Fibroblast of gingiva (primary cell): ENCODE results near the gene ELP4.
A peak's percentile ranks its signal among the peaks of the same experiment; 100 is the strongest.
"Not testable (repeated sequence)": the region's sequence is repeated elsewhere in the genome, so short reads cannot be mapped to it uniquely, and the experiment has no call there.

Experiments
- DNase-seq: peaks from one replicate; pipeline ENCODE4 v3.0.0-alpha.2; 2011; ENCODE audit warnings: low read depth

Gene ELP4

DNA sequence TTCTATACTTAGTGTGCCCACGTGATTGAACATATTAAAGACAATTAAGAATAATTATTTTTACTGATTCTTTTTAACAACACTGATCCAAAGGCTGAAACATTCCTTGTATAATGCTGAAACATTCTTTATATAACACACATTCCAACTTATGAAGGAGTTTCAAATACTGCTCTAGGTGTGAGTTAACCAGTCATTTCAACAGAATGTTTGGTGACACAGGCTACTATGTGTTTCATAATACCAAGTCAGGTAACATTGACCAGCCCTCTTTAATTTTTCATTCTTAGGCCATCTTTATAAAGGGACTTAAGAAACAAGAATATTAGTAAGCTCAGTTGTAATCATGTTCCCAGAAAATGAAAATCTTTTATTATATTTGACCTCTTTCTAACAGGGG is 136.6 kb downstream of the ELP4 start:
- no peak for DNase-seq

DNA sequence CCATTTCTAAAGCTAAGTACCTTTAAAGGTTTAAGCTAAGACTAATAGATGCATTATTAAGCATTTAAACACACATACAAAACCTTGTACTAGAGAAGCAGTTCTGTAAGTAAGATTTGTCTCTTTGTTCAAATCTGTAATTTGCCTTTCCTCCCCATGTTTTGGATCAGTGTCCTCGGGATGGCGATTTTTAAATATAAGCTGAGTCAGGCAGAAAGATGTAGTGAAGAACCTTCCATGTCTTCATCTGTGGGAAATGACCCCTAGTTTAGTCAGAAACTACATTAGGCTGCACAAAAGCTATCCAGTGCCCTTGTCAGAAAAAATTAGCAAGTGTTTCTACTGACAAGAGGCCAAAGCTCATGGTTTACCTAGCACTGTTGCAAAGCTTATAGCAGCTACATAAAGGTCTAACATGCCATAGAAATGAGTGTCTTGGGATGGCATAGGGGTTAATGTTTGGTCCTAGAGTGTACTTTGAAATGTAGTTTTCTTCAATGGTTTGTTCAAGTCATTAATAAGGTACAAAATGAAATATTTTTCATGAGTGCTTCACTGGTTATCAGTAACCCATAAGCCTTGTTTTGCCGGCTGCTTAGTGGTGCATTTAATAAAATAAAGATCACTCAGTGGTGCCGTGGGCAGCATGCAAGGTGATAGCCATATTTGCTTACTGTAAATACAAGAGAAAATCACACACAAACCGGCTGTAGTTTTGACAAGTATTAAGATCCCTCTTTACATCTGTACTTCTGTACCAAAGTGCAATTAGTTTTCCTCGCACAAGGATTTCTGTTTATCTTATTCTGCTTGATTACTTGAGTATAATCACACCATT is 139.8 kb downstream of the ELP4 start:
- DNase-seq: no peak

DNA sequence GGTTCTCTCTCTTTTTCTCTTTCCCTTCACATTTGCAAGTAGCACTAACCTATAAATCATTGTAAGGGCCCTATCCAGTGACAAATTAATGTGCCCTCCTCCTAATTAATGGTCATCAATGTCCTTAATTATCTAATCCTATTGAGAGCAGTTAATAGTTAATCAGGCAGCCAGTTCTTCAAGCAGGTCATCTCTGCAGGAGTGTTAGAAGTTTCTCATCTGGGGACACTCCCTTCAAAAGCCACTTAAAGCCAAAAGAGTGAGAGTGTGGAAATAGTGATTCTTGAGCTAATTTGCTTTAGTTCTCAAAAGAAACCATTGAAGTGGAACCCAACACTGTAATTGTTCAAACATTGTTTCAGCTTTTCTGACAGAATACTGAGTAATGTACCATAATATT is 141.6 kb downstream of the ELP4 start:
- DNase-seq: no peak

DNA sequence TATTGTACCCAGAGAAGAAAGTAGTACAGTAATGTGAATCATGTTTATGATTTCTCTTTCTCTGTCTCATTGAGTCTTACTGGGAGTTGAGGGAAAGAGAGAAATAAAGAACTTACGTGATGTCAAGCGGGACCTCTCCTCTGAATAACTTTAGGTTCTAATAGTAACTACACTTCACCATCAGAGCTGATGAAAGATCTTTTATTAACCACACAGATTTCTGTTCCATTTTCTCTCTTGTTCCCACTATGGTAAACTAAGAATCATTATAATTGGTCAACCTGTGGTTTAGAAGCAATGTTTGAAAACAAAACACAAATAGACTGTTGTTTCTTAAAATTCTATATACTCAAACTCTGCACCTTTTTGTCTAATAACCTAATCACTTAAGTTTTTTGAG is 142.3 kb downstream of the ELP4 start:
- no peak for DNase-seq

DNA sequence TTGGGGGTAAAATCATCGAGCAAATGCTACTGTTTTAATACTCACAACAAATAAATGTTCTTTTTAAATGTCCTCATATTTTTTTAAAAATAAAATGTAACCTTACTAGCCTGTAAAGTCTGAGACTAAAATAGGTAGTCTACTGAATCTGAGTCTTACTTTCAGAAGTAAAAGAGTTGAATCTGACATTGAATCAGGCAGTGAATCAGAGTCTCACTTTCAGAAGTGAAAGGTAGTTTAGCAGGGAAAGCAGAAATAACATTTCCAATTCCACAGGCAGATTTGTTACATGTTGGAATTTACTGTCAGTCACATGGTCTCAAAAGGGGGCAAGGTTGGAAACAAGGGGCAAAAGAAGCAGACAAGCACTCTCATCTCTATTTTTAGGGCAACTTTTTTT is 143.0 kb downstream of the ELP4 start:
- no peak for DNase-seq

DNA sequence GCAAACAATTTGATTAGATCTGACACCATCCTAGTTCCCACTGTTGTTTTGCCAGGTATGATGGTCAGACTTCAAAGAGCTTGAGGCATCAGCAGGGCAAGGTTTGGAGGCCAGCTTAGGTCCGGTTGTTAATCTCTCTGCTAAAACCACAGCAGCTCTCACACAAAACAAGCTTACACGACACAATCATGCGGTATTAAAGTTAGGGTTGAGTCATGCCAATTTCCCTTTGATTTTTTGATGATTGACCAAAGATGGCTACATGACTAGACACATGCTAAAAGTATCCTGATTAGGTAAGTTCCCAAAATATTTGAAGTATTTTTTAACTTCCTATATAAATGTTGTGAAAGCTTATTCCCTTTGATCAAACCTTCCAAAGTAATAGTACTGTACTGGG is 145.9 kb downstream of the ELP4 start:
- DNase-seq: peak; percentile 2

DNA sequence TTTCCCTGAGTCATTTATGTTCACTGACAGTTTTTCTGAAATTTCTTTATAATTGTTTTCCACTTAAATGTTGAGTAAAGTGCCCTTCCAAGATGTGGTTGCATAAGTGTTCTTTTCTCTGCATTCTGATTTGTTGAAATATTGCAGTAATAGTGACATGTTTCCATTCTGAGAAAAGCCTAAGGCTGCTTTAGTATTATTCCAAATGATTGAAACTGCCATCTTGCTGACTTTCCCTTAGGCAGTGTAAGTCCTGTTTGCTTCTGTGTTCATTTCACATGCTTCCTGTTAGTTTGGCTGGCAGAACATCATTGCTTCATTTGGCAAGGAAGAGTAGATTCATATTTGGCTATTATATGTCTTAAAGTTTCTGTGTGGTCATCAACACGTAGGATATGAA is 146.5 kb downstream of the ELP4 start:
- DNase-seq: peak; percentile 57

DNA sequence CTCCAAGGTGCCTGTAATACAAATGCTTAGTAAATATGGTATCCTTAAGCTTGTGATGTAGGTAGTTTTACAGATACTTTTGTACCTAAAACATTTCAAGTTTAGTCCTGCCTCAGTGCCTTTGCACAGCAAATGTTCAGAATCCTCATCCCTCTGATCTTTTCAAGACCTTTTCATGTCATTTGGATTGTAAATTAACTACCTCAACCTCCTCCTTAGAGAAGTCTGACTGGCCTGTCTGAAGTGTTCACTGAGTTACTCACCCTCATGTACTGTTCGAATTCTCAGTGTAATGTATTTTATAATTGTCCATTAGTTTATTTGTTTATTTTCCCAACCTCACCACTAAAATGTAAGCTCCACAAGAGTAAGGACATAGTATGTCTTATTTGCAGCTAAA is 147.5 kb downstream of the ELP4 start:
- no peak for DNase-seq

DNA sequence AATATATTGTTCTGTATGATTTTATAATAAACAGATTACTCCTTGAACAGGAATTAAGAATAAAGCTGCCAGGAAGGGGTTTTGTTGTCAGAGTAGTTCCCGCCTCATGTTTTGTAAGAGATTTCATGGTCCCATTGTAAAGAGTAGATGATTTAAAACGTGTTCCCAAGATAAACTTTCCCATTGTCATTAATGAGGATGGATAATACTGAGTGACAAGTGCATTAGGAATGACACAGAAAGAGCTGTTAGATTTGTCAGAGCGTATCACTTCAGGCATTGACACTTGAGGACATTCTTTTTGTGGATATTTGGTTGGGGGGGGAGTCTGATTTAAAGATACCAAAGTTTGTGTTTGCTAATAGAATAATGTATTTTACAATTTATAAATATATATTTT is 154.6 kb downstream of the ELP4 start:
- no peak for DNase-seq

DNA sequence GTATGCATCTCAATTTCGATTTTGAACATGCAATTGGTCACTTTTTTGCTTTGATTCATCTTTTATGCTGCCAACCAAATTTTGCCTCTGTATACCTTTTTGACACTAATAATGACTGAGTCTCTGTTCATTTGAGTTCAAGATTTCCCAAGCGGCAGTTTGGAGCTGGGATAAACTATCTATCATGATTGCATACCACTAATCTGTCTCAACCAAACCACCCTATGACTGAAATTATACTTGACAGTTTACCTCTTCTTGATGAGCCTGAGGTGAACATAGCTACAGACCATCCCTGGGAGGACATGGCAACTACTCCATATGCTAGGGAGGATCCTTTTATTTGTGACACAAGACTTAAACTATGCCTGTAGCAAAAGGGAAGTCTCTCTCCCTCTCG is 155.4 kb downstream of the ELP4 start:
- no peak for DNase-seq

DNA sequence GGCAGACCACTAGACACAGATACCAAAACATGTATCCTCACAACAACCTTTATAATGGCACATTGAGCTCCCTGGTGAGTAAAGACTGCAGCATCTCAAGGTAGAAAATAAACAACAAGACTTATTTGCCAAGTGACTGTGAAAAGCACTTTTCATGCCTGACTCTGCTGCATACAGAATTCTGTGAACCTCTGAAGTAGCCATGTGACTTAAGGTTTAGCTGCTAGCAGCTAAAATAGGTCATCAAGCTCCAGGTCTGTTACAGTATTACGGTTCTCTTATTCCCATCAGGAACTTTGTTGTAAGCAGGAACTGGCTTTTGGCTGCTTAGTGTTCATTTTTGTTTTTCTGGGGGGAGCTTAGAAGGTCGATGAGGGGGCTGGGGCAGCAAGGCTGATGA is 162.1 kb downstream of the ELP4 start:
- DNase-seq: no peak

DNA sequence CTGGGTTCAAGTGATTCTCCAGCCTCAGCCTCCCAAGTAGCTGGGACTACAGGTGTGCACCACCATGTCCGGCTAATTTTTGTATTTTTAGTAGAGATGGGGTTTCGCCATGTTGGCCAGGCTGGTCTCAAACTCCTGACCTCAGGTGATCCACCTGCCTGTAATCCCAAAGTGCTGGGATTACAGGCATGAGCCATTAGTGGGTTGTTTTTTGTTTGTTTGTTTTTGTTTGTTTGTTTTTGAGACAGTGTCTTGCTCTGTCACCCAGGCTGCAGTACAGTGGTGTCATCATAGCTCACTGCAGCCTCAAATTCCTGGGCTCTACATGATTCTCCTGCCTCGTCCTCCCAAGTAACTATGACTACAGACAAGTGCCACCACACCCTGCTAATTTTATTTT is 163.5 kb downstream of the ELP4 start:
- not testable (repeated sequence) for DNase-seq

DNA sequence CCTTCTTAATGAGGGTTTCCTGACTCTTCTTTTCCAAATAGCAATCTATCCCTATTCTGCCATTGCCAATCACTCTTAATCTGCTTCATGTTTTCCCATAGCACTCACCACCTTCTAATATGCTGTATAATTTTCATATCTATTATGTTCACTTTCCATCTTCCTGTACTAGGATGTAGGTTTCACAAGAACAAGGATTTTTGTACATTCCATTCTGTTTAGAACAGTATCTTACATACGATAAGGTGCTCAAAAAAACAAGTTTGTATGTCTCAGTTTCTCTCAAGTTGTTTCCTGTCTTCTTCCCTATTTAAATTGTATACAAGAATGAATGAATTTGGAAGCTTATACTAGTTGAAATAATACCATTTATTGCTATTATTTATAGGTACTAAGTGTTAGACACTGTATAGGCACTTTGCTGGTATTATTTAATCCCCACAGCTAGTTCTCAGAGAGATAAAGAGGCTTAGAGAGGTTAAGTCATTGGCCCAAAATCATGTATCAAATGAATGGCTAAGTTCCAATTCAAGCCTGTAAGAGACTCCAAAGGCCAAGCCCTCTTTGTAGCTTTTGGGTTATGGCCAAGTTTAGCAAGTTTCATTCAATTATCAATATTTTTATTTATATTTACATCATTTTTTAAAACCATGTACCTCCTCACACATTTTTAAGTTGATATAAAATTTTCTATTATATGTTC is 166.9 kb downstream of the ELP4 start:
- DNase-seq: no peak

DNA sequence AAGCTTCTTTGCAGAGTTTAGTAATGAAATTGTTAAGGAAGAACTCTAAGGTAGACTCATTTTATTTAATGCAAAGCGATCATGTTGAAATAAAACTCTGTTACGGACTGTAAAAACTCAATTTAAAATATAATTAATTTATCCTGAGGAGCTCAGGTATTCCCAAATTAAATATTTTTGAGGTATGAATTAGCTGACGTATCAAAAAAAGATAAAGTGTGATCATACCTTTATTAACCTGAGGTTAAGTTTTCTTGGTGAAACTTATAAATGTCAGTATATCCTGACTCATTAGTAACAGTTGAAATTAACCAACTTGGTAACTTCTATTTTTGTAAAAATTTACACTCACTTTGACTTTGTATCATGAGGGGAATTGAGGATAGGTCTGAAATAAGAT is 171.2 kb downstream of the ELP4 start:
- DNase-seq: no peak

DNA sequence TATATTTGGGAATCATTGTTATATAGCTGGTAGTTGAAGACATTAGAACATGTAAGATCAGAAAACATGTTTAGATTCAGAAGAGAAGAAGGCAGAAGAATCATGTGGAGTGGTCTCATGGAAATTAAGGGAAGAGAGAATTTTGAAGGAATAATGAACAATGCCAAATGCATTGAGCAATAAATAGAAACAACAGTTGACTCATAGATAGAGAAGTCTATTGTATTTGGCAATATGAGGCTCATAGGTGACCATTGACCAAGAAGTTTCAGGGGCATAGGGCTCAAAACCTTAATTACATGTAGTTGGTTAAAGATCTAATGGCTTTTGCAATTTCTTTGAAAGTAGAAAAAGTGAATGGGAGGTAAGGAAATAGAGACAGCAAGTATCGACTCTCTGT is 177.7 kb downstream of the ELP4 start:
- peak; percentile 21 for DNase-seq

DNA sequence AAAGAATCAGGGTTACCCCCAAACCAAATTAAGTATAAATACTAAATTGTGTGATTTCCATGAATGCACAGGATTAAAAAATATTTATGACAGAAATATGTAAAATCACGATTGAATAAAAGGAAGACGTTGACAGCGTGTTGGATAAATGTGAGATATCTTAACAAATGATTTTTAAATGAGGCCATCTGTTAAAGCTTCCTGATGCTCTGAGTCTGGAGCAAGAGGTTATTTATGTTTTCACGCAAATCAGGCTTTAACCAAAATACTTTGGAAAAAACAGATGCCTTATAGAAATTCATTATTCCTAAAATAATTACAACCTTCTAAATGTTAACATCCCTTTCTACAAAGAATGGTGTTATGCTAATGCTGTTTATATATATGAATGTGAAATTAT is 178.3 kb downstream of the ELP4 start:
- DNase-seq: no peak

DNA sequence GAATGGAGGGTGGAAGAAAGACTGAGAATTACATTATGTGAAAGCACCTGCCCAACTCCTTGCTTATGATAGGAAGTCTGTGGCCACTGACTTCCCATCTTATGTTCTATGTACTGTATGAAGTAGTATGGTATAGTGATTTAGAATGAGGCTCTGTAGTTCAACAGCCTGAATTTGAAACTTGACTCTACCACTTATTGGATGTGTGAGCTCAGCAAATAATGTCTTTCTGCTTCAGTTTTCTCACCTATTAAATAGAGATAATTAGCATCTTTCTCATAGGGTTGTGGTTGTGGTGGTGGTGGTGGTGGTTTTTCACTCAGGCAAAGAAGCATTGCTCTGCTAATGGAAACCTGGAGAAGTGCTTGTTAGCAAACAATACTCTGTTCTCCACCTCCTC is 180.0 kb downstream of the ELP4 start:
- no peak for DNase-seq

DNA sequence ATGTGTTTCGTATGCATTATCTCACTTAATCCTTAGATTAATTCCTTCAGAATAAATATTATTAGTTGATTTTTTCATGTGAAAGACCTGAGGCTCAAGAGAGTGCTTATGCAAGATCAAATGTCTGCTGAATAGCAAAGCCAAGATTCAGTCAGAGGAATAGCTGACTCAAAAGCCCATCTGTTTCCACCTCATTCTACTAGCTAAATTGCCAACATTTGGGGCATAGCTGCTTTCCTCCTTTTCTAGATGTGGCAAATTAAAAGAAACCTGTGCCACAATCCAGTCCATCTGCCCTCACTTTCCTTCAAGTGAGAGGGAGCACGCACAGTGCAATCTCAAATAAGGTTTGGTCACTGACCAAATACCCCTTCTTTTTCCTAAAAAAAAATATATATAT is 180.5 kb downstream of the ELP4 start:
- DNase-seq: peak; percentile 39

DNA sequence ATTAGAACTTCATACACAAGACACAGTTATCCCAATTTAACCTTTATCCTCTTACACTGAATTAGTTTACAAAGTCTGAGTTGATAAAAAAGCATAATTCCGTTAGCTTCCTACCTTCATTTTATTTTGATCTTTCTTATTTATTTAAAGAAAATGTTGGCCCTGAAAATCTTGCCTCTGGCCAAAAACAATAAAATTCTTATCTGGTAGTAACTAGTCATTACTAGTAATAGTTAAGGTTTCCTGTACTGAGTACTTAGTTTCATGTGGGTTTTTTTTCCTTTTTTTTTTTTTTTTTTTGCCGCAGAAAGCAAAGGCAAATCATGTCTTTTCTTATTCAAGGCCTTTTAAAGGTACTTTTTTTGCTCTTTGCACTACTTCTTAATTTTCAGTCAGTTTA is 180.9 kb downstream of the ELP4 start:
- no peak for DNase-seq

DNA sequence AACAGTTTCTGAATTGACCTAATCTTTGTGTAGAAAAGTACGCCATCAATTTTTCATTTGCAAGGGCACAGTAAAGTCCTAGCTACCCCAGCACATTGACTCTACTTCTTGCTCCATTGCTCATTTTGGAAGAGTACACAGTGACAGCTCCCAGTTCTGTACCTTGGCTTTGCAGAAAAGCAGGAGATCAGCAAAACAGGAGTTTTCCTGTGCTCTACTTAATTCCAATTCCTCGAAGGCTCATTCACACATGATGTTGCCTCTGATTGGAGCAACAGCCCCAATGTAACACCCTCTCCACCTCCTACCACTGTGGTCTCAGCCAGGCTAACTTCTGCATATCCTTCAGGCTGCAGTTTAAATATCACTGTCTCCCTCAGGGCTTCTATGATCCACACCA is 182.9 kb downstream of the ELP4 start:
- no peak for DNase-seq

DNA sequence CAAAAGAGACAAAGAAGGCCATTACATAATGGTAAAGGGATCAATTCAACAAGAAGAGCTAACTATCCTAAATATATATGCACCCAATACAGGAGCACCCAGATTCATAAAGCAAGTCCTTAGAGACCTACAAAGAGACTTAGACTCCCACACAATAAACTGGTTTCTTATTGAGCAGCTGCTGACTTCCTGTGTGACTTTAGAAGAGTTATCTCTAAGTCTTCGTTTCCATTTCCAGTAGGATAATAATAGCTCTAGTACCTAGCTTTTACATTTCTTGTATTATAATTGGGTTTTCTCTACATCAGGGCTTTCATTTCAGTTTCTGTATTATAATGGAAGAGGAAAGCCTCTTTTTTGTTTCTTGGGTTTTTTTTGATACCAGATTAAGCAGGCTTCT is 187.5 kb downstream of the ELP4 start:
- not testable (repeated sequence) for DNase-seq

DNA sequence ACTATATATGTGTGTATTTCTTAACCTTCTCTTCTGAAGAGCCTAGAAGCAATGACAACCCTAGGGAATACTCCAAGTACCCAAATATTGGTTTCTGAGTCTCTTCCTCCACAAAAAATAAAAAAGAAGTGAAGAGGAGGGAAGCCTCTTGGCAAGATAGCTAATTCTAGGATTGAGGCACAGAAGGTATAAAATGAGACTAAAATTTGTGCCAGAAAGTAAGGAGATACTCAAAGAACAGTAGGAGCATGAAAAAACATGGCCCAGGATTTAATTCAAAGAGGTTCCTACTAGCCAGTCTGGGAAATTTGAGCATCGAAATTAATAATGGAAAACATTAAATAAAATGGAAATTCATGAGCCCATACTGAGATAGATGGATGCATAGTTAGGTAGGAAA is 189.5 kb downstream of the ELP4 start:
- DNase-seq: no peak

DNA sequence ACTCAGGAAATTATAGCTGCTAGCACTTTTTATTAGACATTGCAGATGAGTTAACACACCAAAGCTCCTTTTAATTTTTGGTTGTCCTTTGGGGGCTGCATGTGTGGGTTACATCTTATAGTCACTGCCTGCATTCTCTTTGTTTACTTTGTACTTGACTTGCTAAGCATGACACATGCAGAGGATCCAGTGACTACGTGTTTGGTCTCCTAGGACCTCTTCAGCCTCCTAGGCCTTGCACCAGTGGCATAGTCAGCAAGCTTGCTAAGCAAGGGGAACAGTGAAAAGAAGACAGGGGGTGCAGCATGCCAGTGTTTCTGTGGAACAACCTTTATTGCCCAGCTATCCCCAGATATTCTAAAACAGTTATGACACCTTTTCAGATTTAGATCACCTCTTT is 193.4 kb downstream of the ELP4 start:
- no peak for DNase-seq

DNA sequence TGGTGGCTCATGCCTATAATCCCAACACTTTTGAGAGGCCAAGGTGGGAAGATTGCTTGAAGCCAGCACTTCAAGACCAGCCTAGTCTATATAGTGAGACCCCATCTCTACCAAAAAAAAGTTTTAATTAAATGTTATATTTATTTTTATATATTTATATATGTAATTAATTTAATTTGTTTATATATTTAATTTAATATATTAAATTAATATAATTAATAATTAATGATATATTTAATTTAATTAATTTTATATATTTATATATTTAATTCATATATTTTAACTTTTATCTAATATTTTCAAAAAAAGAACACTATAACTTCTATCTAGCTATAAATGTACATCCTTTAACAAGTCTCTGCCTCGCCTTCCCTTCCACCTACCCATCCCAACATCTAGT is 196.8 kb downstream of the ELP4 start:
- no peak for DNase-seq
